Natural killer cell (primary cell): Measurements from ENCODE around the gene ANK3. TPM values are rescaled to one million over a fixed set of nuclear protein-coding genes. Genes with fewer than 3 reads are reported as not detected.
A peak's percentile ranks its signal among the peaks of the same experiment; 100 is the strongest.

Experiments used
- ATAC-seq, 3 donors: fragments of 150-1000 bp in 2 of 3; fragments of 200-7000 bp in 1 of 3; cut with Tn5 transposase; 1 replicate in 1 of 3; 2 replicates in 2 of 3; pipeline ENCODE4 v1.10.0; 2021; ENCODE audit warnings: mild to moderate bottlenecking in 2 of 3, moderate library complexity in 2 of 3
- DNase-seq, 2 donors: peaks; one replicate each; pipeline versions ENCODE4 v3.0.0 to v3.0.0-alpha.2; 2013 to 2021; ENCODE audit warnings: mixed read lengths in 1 of 2
- H3K27ac ChIP-seq: one replicate; pipeline ENCODE4 v1.5.1; 2013; ENCODE audit warnings: mild to moderate bottlenecking, low read length
- H3K27me3 ChIP-seq: one replicate; pipeline ENCODE4 v1.6.1; 2013; ENCODE audit warnings: low read length; ENCODE audit not compliant: control insufficient read depth, insufficient read depth
- H3K36me3 ChIP-seq: one replicate; pipeline ENCODE4 v1.6.1; 2013; ENCODE audit warnings: low read length; ENCODE audit not compliant: control insufficient read depth, insufficient read depth
- H3K4me1 ChIP-seq: one replicate; pipeline ENCODE4 v1.6.1; 2013; ENCODE audit warnings: low read length; ENCODE audit not compliant: control insufficient read depth, insufficient read depth
- H3K4me3 ChIP-seq: one replicate; pipeline ENCODE4 v1.5.1; 2013; ENCODE audit warnings: low read length
- H3K9me3 ChIP-seq: one replicate; pipeline ENCODE4 v1.6.1; 2013; ENCODE audit warnings: low read length; ENCODE audit not compliant: control insufficient read depth, insufficient read depth
- H3K27ac Mint-ChIP-seq, 2 donors: one replicate each; pipeline ENCODE4 v1.8.0; 2022; ENCODE audit warnings: mild to moderate bottlenecking in 2 of 2, mixed read lengths in 2 of 2, moderate library complexity in 1 of 2
- H3K27me3 Mint-ChIP-seq, 2 donors: one replicate each; pipeline ENCODE4 v1.8.0; 2022; ENCODE audit warnings: low read depth in 2 of 2, mixed read lengths in 2 of 2
- H3K36me3 Mint-ChIP-seq: one replicate; pipeline ENCODE4 v1.8.0; 2022; ENCODE audit warnings: mixed read lengths
- H3K4me1 Mint-ChIP-seq, 2 donors: one replicate each; pipeline ENCODE4 v1.8.0; 2022; ENCODE audit warnings: mixed read lengths in 2 of 2
- H3K4me3 Mint-ChIP-seq: one replicate; pipeline ENCODE4 v1.8.0; 2022; ENCODE audit warnings: mild to moderate bottlenecking, moderate library complexity, mixed read lengths
- H3K9me3 Mint-ChIP-seq, 2 donors: one replicate each; pipeline ENCODE4 v1.8.0; 2022; ENCODE audit warnings: mixed read lengths in 2 of 2
- WGBS: methylation state at CpG from one replicate; pipeline ENCODE4 v1.1.7; 2013; ENCODE audit warnings: missing lambda C conversion rate; ENCODE audit not compliant: insufficient coverage; 5-methylcytosine and 5-hydroxymethylcytosine counted together
- intact Hi-C: fragments of 100-400 bp; cut with micrococcal nuclease; formaldehyde crosslinking; loops from one replicate; pipeline ENCODE4 v1.14.2; 2022
- total RNA-seq, 4 donors: library from RNA; stranded (reverse); fragments of 120-200 nt in 1 of 4; gene quantifications; one replicate each; pipeline versions ENCODE4 v1.2.3 to v1.2.4, GENCODE V29; 2013 to 2022
- TF ChIP-seq, protein P1 (sequence below): fragments of 200-600 bp; IDR thresholded peaks from one replicate; pipeline ENCODE4 v1.8.0; 2022; ENCODE audit warnings: antibody characterized with exemption

ANK3 gene
- total RNA-seq, 3 donors from 2014 or later (not counting 1 experiment from before 2014, with no cell fraction given), result 4.4 to 12.9 (median 11.4) TPM

DNA sequence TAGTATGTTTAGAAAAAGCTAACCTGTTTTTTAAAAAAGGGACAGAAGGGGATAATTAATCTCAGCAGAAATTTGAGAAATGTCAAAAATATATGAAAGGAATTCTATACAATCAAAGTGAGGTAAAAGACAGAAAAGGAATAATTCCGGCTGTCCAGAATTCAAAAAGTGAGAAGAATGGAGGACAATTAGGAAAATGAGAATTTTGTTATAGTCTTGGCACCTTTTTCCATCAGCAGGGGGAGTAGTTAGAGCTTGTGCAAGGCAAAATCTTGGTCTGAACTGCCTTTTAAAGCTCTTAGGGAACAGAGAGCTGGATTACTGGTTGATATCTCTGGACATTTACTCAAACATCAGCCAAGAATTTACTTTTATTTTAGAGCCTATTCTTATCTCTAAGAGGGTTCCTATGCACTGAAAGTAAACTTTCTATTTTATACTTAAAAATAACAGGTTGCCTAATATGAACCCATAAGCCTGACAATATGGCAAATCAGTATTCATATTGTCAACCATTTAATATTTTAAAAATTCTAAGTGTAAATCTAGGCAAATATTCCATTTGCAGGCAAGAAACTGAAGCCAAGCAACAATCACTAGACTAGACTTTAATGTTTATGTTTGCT lies 185.6 kb downstream of the ANK3 start:
- no peaks in the 10 kb centered on the region for H3K9me3 Mint-ChIP-seq
- H3K36me3 Mint-ChIP-seq, result no peaks in the 10 kb centered on the region
- no peak overlapping the region for H3K27ac Mint-ChIP-seq
- no peaks in the 10 kb centered on the region for H3K27me3 ChIP-seq
- H3K27ac ChIP-seq, result no peak overlapping the region
- TF ChIP-seq, protein P1, sequence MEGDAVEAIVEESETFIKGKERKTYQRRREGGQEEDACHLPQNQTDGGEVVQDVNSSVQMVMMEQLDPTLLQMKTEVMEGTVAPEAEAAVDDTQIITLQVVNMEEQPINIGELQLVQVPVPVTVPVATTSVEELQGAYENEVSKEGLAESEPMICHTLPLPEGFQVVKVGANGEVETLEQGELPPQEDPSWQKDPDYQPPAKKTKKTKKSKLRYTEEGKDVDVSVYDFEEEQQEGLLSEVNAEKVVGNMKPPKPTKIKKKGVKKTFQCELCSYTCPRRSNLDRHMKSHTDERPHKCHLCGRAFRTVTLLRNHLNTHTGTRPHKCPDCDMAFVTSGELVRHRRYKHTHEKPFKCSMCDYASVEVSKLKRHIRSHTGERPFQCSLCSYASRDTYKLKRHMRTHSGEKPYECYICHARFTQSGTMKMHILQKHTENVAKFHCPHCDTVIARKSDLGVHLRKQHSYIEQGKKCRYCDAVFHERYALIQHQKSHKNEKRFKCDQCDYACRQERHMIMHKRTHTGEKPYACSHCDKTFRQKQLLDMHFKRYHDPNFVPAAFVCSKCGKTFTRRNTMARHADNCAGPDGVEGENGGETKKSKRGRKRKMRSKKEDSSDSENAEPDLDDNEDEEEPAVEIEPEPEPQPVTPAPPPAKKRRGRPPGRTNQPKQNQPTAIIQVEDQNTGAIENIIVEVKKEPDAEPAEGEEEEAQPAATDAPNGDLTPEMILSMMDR, result peak; percentile 14
- H3K4me3 ChIP-seq, result no peak overlapping the region
- H3K4me1 Mint-ChIP-seq, result no peaks in the 10 kb centered on the region
- intact Hi-C loops, result loop anchor here (2.0 kb wide), 1 partner anchor 231 kb away; no protein-coding TSS in a partner anchor
- H3K9me3 ChIP-seq, result no peaks in the 10 kb centered on the region
- no peak for ATAC-seq
- H3K4me3 Mint-ChIP-seq, result no peak overlapping the region
- H3K4me1 ChIP-seq, result no peaks in the 10 kb centered on the region
- 94% methylated on average over 1 of the region's 1 CpG for WGBS
- no peaks in the 10 kb centered on the region for H3K27me3 Mint-ChIP-seq
- DNase-seq, result peak in 1 of 2 donors; percentile 32
- no peaks in the 10 kb centered on the region for H3K36me3 ChIP-seq

- WGBS, result 83% methylated on average over 1 of the region's 1 CpG
- Histone ChIP-seq H3K27ac (no peak overlapping the region), H3K4me3 (no peak overlapping the region), H3K27me3 (no peaks in the 10 kb centered on the region), H3K9me3 (no peaks in the 10 kb centered on the region), H3K36me3 (no peaks in the 10 kb centered on the region), H3K4me1 (no peaks in the 10 kb centered on the region)
- no peaks in the 10 kb centered on the region for H3K27me3 Mint-ChIP-seq
- H3K36me3 Mint-ChIP-seq, result no peaks in the 10 kb centered on the region
- no peak for ATAC-seq
- H3K4me3 Mint-ChIP-seq, result no peak overlapping the region
- no peaks in the 10 kb centered on the region for H3K9me3 Mint-ChIP-seq
- DNase-seq, result no peak
- intact Hi-C loops, result no loop called here
- no peak overlapping the region for H3K27ac Mint-ChIP-seq
- TF ChIP-seq, protein P1, result no peak
- no peaks in the 10 kb centered on the region for H3K4me1 Mint-ChIP-seq
Observed at GRCh38 chr10:60200682-60201053, 189.0 kb downstream of the ANK3 start.

- TF ChIP-seq, protein P1, result no peak
- Mint-ChIP-seq H3K4me3 (no peak overlapping the region), H3K27ac (no peak overlapping the region), H3K27me3 (no peaks in the 10 kb centered on the region), H3K36me3 (no peaks in the 10 kb centered on the region), H3K4me1 (no peaks in the 10 kb centered on the region), H3K9me3 (no peaks in the 10 kb centered on the region)
- Histone ChIP-seq H3K4me1 (no peaks in the 10 kb centered on the region), H3K36me3 (no peaks in the 10 kb centered on the region), H3K27me3 (no peaks in the 10 kb centered on the region), H3K27ac (no peak overlapping the region), H3K9me3 (no peaks in the 10 kb centered on the region), H3K4me3 (no peak overlapping the region)
- DNase-seq (no peak), ATAC-seq (no peak)
- intact Hi-C loops, result no loop called here
- 92% methylated on average over 8 of the region's 8 CpGs for WGBS
Observed at GRCh38 chr10:60200012-60200681, 189.5 kb downstream of the ANK3 start.
